ENCODE results near the gene YJEFN3. TPM values are rescaled to one million over a fixed set of nuclear protein-coding genes. Genes with fewer than 3 reads are reported as not detected.

YJEFN3 gene
- total RNA-seq, 2 donors from 2014 or later = 2.6 to 11.2 TPM

DNA sequence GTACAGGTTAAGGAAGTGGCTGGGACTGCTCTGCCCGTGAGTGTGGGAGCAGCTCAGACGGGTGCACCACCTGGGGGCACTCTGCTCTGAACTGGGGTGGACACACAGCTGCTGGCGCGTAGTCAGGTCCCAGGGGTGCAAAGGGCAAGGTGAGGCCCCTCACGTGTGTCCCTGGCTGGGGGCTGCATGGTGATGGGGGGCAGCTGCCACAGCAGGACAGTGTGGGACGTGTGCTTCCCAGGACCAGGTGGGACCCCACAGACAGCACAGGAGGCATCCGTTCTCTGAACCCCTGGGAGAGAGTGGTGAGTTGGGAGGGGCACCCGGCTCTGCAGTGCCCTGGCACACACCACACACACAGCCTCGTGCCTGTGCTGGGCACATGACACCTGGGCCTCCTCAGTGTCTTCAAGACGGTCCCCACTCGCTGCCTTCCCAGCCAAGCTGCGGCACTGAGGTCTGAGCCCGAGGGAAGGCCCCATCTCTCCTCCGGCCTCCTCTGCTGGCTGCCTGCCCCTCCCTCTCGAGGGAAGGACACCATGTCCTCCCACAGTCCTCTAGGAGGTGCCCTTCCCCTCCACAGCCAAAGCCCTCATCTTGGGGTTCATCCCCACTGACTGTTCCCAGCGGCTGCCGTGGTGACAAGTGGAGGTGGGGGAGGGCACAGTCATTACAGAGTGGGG, 34.1 kb downstream of the YJEFN3 start:
- ATAC-seq (no peak), DNase-seq (no peak)
- no peak for TF ChIP-seq POLR2A (IDR thresholded peaks at IDR 0.05)
- TF ChIP-seq, protein P1, sequence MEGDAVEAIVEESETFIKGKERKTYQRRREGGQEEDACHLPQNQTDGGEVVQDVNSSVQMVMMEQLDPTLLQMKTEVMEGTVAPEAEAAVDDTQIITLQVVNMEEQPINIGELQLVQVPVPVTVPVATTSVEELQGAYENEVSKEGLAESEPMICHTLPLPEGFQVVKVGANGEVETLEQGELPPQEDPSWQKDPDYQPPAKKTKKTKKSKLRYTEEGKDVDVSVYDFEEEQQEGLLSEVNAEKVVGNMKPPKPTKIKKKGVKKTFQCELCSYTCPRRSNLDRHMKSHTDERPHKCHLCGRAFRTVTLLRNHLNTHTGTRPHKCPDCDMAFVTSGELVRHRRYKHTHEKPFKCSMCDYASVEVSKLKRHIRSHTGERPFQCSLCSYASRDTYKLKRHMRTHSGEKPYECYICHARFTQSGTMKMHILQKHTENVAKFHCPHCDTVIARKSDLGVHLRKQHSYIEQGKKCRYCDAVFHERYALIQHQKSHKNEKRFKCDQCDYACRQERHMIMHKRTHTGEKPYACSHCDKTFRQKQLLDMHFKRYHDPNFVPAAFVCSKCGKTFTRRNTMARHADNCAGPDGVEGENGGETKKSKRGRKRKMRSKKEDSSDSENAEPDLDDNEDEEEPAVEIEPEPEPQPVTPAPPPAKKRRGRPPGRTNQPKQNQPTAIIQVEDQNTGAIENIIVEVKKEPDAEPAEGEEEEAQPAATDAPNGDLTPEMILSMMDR (IDR thresholded peaks at IDR 0.05) = no peak
- Histone ChIP-seq H3K27me3 (no peaks in the 10 kb centered on the region), H3K4me3 (no peak overlapping the region), H3K27ac (no peak overlapping the region), H3K36me3 (replicated peaks in 1 of 2; ENCODE audit: insufficient read depth in 1 of 2, low read depth in 2 of 2) (no peaks in the 10 kb centered on the region), H3K9me3 (no peaks in the 10 kb centered on the region), H3K4me1 (no peaks in the 10 kb centered on the region)
- intact Hi-C loops (cut with DNase I) = no loop called here
- 64 to 73% methylated on average over 5 to 17 of the region's 17 CpGs for WGBS, 2 donors

DNA sequence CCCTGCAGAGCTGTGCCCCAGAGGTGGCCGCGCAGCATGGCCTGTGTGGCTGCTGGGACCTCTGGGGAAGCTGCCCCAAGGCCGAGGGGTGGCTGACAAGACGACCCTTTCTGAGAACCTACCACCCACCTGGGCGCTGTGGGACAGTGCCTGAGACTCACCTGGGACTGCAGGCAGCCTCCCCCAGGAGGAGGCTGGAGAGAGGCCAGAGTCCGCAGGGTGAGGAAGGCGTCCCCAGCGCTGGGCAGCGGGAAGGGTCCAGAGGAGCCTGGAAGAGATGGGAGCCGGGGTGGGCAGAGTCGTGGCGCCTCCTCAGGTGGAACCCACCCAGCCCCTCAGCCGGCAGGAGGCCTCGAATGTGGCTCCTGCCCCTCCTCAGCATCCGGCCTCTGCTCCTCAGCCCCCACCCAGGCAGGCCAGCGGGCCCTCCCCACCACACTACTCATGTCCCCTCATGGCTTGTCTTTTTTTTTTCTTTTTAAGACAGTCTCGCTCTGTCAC, 34.7 kb downstream of the YJEFN3 start:
- Histone ChIP-seq H3K4me3 (no peak overlapping the region), H3K9me3 (no peaks in the 10 kb centered on the region), H3K27ac (no peak overlapping the region), H3K4me1 (no peaks in the 10 kb centered on the region), H3K36me3 (replicated peaks in 1 of 2; ENCODE audit: insufficient read depth in 1 of 2, low read depth in 2 of 2) (no peaks in the 10 kb centered on the region), H3K27me3 (no peaks in the 10 kb centered on the region)
- intact Hi-C loops (cut with DNase I) = no loop called here
- no peak for DNase-seq
- WGBS, 2 donors = 82 to 90% methylated on average over 12 to 15 of the region's 17 CpGs
- ATAC-seq = no peak
- TF ChIP-seq, protein P1 (IDR thresholded peaks at IDR 0.05) = no peak
- TF ChIP-seq POLR2A (IDR thresholded peaks at IDR 0.05) = no peak

DNA sequence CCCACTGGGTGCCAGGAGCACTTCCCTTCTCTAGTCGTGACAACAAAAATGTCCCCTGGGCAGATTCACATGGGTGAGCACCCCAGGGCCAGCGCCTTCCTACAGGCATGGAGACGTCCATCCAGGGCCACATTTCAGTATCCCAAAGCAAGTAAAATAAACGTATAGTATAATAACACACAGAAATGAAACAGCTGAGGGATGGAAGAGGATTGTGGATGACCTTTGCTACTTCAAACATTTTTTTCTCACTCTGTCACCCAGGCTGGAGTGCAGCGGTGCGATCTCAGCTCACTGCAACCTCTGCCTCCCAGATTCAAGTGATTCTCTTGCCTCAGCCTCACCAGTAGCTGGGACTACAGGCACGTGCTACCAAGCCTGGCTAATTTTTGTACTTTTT, 37.6 kb downstream of the YJEFN3 start:
- ATAC-seq (no peak), DNase-seq (no peak)
- no peaks in the 10 kb centered on the region for H3K4me1 ChIP-seq
- no peaks in the 10 kb centered on the region for H3K9me3 ChIP-seq
- 57 to 60% methylated on average over 7 of the region's 7 CpGs for WGBS, 2 donors
- no peak for TF ChIP-seq POLR2A (IDR thresholded peaks at IDR 0.05)
- TF ChIP-seq, protein P1 (IDR thresholded peaks at IDR 0.05) = no peak
- H3K4me3 ChIP-seq = no peak overlapping the region
- H3K36me3 ChIP-seq (replicated peaks in 1 of 2; ENCODE audit: insufficient read depth in 1 of 2, low read depth in 2 of 2) = no peaks in the 10 kb centered on the region
- no peak overlapping the region for H3K27ac ChIP-seq
- H3K27me3 ChIP-seq = no peaks in the 10 kb centered on the region
- intact Hi-C loops (cut with DNase I) = no loop called here

DNA sequence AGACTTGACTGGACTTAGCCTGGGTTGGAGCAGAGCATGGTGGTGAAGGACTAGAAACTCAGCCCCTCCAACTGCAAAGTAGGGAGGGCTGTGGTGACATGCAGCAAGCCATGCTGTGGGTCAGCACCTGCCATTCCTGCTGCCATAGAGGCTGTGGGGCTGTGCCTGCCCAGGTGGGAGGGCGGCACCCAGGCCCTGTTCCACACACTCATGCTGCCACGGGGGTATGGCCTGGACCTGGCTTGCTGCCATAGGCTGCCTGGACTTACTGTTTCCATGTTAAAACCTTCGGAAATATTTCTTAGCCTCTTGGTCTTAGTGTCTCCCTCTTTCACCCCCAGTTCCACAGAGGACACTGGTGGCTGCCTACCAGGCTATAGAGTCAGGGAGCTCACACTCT, 38.7 kb downstream of the YJEFN3 start:
- intact Hi-C loops (cut with DNase I) = no loop called here
- no peaks in the 10 kb centered on the region for H3K27me3 ChIP-seq
- TF ChIP-seq, protein P1 (IDR thresholded peaks at IDR 0.05) = no peak
- TF ChIP-seq POLR2A (IDR thresholded peaks at IDR 0.05) = no peak
- H3K4me3 ChIP-seq = no peak overlapping the region
- H3K4me1 ChIP-seq = no peaks in the 10 kb centered on the region
- ATAC-seq (no peak), DNase-seq (no peak)
- no peaks in the 10 kb centered on the region for H3K9me3 ChIP-seq
- WGBS, 2 donors = 50 to 76% methylated on average over 1 to 3 of the region's 3 CpGs
- H3K36me3 ChIP-seq (replicated peaks in 1 of 2; ENCODE audit: insufficient read depth in 1 of 2, low read depth in 2 of 2) = no peaks in the 10 kb centered on the region
- no peak overlapping the region for H3K27ac ChIP-seq

Data from body of pancreas (tissue), 4 donors.